B cell (primary cell): ENCODE data around the gene TMEM143. TPM values are rescaled to one million over a fixed set of nuclear protein-coding genes. Genes with fewer than 3 reads are reported as not detected.

ENCODE experiments used
- ATAC-seq: fragments of 200-7000 bp; cut with Tn5 transposase; one replicate; pipeline ENCODE4 v1.10.0; 2021; ENCODE audit warnings: low read depth, mild to moderate bottlenecking, moderate number of reproducible peaks, moderate library complexity
- CTCF ChIA-PET: fragments of 350-600 bp; sonication (Branson Sonifier 250); formaldehyde crosslinking; loops from one replicate; lab custom pipeline; 2021; ENCODE audit warnings: antibody characterized with exemption, inconsistent platforms; lab: Charles Lee
- POLR2A ChIA-PET: fragments of 350-600 bp; sonication (Branson Sonifier 250); formaldehyde crosslinking; loops from one replicate; lab custom pipeline; 2021; ENCODE audit warnings: antibody characterized with exemption; lab: Charles Lee
- DNase-seq: peaks from one replicate; pipeline ENCODE4 v3.0.0; 2013
- H2AFZ ChIP-seq: 2 replicates; pipeline ENCODE4 v1.6.1; 2012; ENCODE audit warnings: mild to moderate bottlenecking, low read depth, low read length; ENCODE audit not compliant: insufficient read depth, poor library complexity, severe bottlenecking
- H3K27ac ChIP-seq, 2 donors: 1 replicate in 1 of 2; 2 replicates in 1 of 2; pipeline ENCODE4 v1.5.1; 2012 to 2013; ENCODE audit warnings: low read length in 2 of 2, mild to moderate bottlenecking in 2 of 2, moderate library complexity in 1 of 2
- H3K27me3 ChIP-seq, 4 experiments: fragments of 200-600 bp in 1 of 4; sonication (generic) in 1 of 4; replicated peaks in 1 of 4; 1 replicate in 2 of 4; 2 replicates in 2 of 4; pipeline versions ENCODE4 v1.6.1 to v1.7.0; 2013 to 2016; ENCODE audit warnings: low read length in 3 of 4, mild to moderate bottlenecking in 2 of 4, mixed read lengths in 1 of 4, moderate library complexity in 1 of 4; ENCODE audit not compliant: insufficient read depth in 4 of 4, control insufficient read depth in 3 of 4; ENCODE audit errors: control extremely low read depth in 1 of 4
- H3K36me3 ChIP-seq, 2 experiments: replicated peaks in 1 of 2; 1 replicate in 1 of 2; 2 replicates in 1 of 2; pipeline versions ENCODE4 v1.6.1 to v1.7.1; 2013; ENCODE audit warnings: low read length in 1 of 2; ENCODE audit not compliant: insufficient read depth in 2 of 2, control insufficient read depth in 1 of 2; ENCODE audit errors: control extremely low read depth in 1 of 2, extremely low read depth in 1 of 2
- H3K4me1 ChIP-seq, 2 donors: fragments of 200-600 bp in 1 of 2; sonication (generic) in 1 of 2; 1 replicate in 1 of 2; 2 replicates in 1 of 2; pipeline versions ENCODE4 v1.5.1 to v1.6.1; 2013 to 2017; ENCODE audit warnings: low read length in 2 of 2; ENCODE audit not compliant: control insufficient read depth in 2 of 2, insufficient read depth in 2 of 2
- H3K4me2 ChIP-seq: replicated peaks from 2 replicates; pipeline ENCODE3; 2012; ENCODE audit warnings: mild to moderate bottlenecking, low read depth, low read length; ENCODE audit not compliant: poor library complexity, severe bottlenecking
- H3K4me3 ChIP-seq, 5 experiments: fragments of 200-600 bp in 1 of 5; sonication (generic) in 1 of 5; 1 replicate in 3 of 5; 2 replicates in 2 of 5; pipeline versions ENCODE4 v1.5.1 to v1.7.0; 2011 to 2016; ENCODE audit warnings: low read length in 4 of 5, mild to moderate bottlenecking in 4 of 5, low read depth in 2 of 5, control low read depth in 1 of 5, moderate library complexity in 1 of 5; ENCODE audit not compliant: insufficient read depth in 1 of 5; ENCODE audit errors: control extremely low read depth in 1 of 5, extremely low read depth in 1 of 5
- H3K79me2 ChIP-seq: fragments of 200-600 bp; sonication (generic); one replicate; pipeline ENCODE4 v1.6.0; 2016; ENCODE audit warnings: low read length; ENCODE audit not compliant: control insufficient read depth, insufficient read depth
- H3K9ac ChIP-seq: fragments of 200-600 bp; sonication (generic); 2 replicates; pipeline ENCODE4 v1.6.1; 2017; ENCODE audit warnings: mild to moderate bottlenecking, low read length, moderate library complexity
- H3K9me3 ChIP-seq, 3 donors: one replicate each; pipeline versions ENCODE4 v1.6.1 to v1.7.1; 2013; ENCODE audit warnings: low read length in 2 of 3; ENCODE audit not compliant: control insufficient read depth in 2 of 3, insufficient read depth in 1 of 3; ENCODE audit errors: control extremely low read depth in 1 of 3
- H4K20me1 ChIP-seq: 2 replicates; pipeline ENCODE4 v1.6.0; 2012; ENCODE audit warnings: mild to moderate bottlenecking, low read length; ENCODE audit not compliant: insufficient read depth, control insufficient read depth, poor library complexity, severe bottlenecking
- H3K27ac Mint-ChIP-seq: one replicate; pipeline ENCODE4 v1.8.0; 2021; ENCODE audit warnings: mixed read lengths
- H3K27me3 Mint-ChIP-seq: one replicate; pipeline ENCODE4 v1.8.0; 2021; ENCODE audit warnings: mixed read lengths
- H3K4me1 Mint-ChIP-seq: one replicate; pipeline ENCODE4 v1.8.0; 2021; ENCODE audit warnings: mixed read lengths
- H3K4me3 Mint-ChIP-seq: one replicate; pipeline ENCODE4 v1.8.0; 2021; ENCODE audit warnings: mixed read lengths
- H3K9me3 Mint-ChIP-seq: one replicate; pipeline ENCODE4 v1.8.0; 2022; ENCODE audit warnings: mixed read lengths; ENCODE audit not compliant: insufficient read depth
- EZH2 ChIP-seq: IDR thresholded peaks from 2 replicates; pipeline ENCODE4 v1.6.1; 2012; ENCODE audit warnings: borderline replicate concordance, low read depth, mild to moderate bottlenecking, moderate library complexity, low read length; ENCODE audit not compliant: insufficient read depth, poor library complexity, severe bottlenecking
- WGBS: methylation state at CpG from one replicate; pipeline ENCODE4 v1.1.5; 2013; ENCODE audit warnings: missing lambda C conversion rate; ENCODE audit not compliant: insufficient coverage; 5-methylcytosine and 5-hydroxymethylcytosine counted together
- intact Hi-C: fragments of 100-400 bp; cut with micrococcal nuclease; formaldehyde crosslinking; loops from one replicate; pipeline ENCODE4 v1.10.0; 2022
- polyA plus RNA-seq: library from polyadenylated mRNA; depleted of rRNA; stranded (reverse); fragments of >200 nt; gene quantifications from 2 replicates; pipeline ENCODE4 v1.2.3, GENCODE V29; 2012
- total RNA-seq, 2 donors: library from RNA; stranded (reverse); fragments of 120-200 nt in 1 of 2; gene quantifications; 1 replicate in 1 of 2; 2 replicates in 1 of 2; pipeline versions ENCODE4 v1.2.3 to v1.2.4, GENCODE V29; 2013 to 2022
- TF ChIP-seq, protein P1 (sequence below): fragments of 200-600 bp; IDR thresholded peaks from one replicate; pipeline ENCODE4 v1.8.0; 2022; ENCODE audit warnings: antibody characterized with exemption, mild to moderate bottlenecking

TMEM143 gene
- total and polyA plus RNA-seq, 2 donors (not counting 1 experiment from before 2014, with no cell fraction given): 30.0 to 34.3 TPM

DNA sequence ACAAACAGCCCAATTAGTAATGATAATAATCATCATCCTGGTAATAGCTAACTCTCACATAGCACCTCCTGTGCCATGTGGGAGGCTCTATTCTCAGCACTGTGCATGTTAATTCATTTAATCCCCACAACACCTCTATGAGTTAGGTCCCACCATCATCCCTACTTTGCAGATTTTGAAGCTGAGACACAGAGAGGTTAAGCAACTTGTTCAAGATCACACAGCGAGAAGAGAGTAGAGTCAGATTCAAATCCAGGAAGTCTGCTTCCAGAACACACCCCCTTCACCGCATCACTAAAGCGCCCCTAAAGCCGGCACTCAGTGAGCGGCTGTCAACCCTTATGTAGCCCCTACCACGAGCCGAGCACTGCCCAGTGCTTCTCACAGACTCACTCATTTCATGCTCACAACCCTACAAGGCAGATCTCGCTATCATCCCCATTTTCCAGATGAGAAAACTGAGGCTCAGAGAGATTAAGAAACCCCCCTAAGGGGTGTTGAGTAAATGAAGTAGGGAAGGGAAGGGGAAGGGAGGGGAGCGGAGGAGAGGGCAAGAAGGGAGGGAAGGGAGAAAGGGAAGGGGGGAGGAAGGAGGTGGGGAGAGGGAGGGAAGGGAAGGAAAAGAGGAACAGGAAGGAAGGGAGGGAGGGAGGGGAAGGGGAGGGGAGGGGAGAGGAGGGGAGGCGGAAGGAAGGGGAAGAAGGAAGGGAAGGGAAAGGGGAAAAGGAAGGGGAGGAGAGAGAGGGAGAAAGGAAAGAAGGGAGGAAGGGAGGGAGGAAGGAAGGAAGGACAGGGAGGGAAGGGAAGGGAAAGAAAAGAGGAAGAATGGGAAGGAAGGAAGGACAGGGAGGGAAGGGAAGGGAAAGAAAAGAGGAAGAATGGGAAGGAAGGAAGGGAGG, 22.0 kb downstream of the TMEM143 start:
- ATAC-seq (no peak), DNase-seq (no peak)
- peaks cover 0 to 9% of the 10 kb centered on the region in 2 experiments for H3K36me3 ChIP-seq
- no peak overlapping the region for H2AFZ ChIP-seq
- H4K20me1 ChIP-seq: no peaks in the 10 kb centered on the region
- H3K4me2 ChIP-seq: no peak overlapping the region
- H3K27me3 ChIP-seq: no peaks in the 10 kb centered on the region
- no peaks in the 10 kb centered on the region for H3K9me3 ChIP-seq
- TF ChIP-seq EZH2: no peak
- TF ChIP-seq, protein P1, sequence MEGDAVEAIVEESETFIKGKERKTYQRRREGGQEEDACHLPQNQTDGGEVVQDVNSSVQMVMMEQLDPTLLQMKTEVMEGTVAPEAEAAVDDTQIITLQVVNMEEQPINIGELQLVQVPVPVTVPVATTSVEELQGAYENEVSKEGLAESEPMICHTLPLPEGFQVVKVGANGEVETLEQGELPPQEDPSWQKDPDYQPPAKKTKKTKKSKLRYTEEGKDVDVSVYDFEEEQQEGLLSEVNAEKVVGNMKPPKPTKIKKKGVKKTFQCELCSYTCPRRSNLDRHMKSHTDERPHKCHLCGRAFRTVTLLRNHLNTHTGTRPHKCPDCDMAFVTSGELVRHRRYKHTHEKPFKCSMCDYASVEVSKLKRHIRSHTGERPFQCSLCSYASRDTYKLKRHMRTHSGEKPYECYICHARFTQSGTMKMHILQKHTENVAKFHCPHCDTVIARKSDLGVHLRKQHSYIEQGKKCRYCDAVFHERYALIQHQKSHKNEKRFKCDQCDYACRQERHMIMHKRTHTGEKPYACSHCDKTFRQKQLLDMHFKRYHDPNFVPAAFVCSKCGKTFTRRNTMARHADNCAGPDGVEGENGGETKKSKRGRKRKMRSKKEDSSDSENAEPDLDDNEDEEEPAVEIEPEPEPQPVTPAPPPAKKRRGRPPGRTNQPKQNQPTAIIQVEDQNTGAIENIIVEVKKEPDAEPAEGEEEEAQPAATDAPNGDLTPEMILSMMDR: no peak
- H3K27ac ChIP-seq: no peak overlapping the region
- no peaks in the 10 kb centered on the region for H3K4me1 Mint-ChIP-seq
- intact Hi-C loops: no loop called here
- no peaks in the 10 kb centered on the region for H3K79me2 ChIP-seq
- CTCF ChIA-PET: interaction anchor here (0.5 kb wide), 1 partner anchor 483 kb away, joined by 4 read pairs; no protein-coding TSS in a partner anchor
- WGBS: 98% methylated on average over 7 of the region's 10 CpGs
- H3K27me3 Mint-ChIP-seq: no peaks in the 10 kb centered on the region
- no peaks in the 10 kb centered on the region for H3K4me1 ChIP-seq
- POLR2A ChIA-PET: no interaction called here
- H3K4me3 ChIP-seq: no peak overlapping the region
- H3K9ac ChIP-seq: no peak overlapping the region
- H3K27ac Mint-ChIP-seq: no peak overlapping the region
- H3K9me3 Mint-ChIP-seq: no peaks in the 10 kb centered on the region
- H3K4me3 Mint-ChIP-seq: no peak overlapping the region

DNA sequence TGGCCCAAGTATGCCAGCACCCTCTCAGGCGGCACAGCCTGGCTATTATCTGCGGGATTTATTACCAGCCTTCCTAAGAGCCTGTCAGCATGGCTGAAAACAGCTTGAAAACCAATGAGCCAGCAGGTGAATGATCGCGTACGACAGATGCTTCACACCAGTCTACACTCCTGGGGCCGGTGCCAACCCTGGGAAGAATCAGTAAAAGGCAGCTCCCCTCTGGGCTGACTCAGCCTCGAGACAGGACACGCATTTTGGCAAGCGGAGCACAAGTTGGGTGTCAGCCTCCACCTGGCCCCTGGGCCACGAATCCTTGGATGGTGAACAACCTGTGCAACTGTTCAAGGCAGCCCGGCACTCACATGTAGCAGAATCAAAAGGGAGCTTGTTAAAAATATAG, 22.7 kb downstream of the TMEM143 start:
- no peaks in the 10 kb centered on the region for H3K9me3 Mint-ChIP-seq
- H3K27ac Mint-ChIP-seq: no peak overlapping the region
- no peaks in the 10 kb centered on the region for H3K4me1 Mint-ChIP-seq
- no peak for ATAC-seq
- Histone ChIP-seq H2AFZ (no peak overlapping the region), H3K4me1 (no peaks in the 10 kb centered on the region), H3K27me3 (no peaks in the 10 kb centered on the region), H3K79me2 (no peaks in the 10 kb centered on the region), H4K20me1 (no peaks in the 10 kb centered on the region), H3K4me2 (no peak overlapping the region), H3K9ac (no peak overlapping the region), H3K9me3 (no peaks in the 10 kb centered on the region), H3K36me3 (peaks cover 0 to 9% of the 10 kb centered on the region in 2 experiments), H3K4me3 (no peak overlapping the region), H3K27ac (no peak overlapping the region)
- TF ChIP-seq, protein P1: no peak
- no peak for TF ChIP-seq EZH2
- intact Hi-C loops: no loop called here
- ChIA-PET CTCF (interaction anchor here (0.5 kb wide), 1 partner anchor 483 kb away, joined by 4 read pairs; no protein-coding TSS in a partner anchor), POLR2A (no interaction called here)
- no peak for DNase-seq
- H3K4me3 Mint-ChIP-seq: no peak overlapping the region
- no peaks in the 10 kb centered on the region for H3K27me3 Mint-ChIP-seq
- 98% methylated on average over 11 of the region's 11 CpGs for WGBS
